ENCODE measurements around the gene CIDEB. TPM values are rescaled to one million over a fixed set of nuclear protein-coding genes. Genes with fewer than 3 reads are reported as not detected.
A peak's percentile ranks its signal among the peaks of the same experiment; 100 is the strongest.

CIDEB gene
- total and polyA plus RNA-seq, 9 of the 15 experiments (the other 6 are each of a cell fraction or from before 2014, with no cell fraction given): 0.03 to 0.35 (median 0.09) TPM; not detected in 3

- TF ChIP-seq RBM25 (IDR thresholded peaks at IDR 0.05; ENCODE audit: low read depth, low read length, severe bottlenecking): no peak
- TF ChIP-seq ZNF444 (CRISPR knock-in tag; IDR thresholded peaks at IDR 0.05): no peak
- TF ChIP-seq PATZ1 (CRISPR knock-in tag; IDR thresholded peaks at IDR 0.05; ENCODE audit: borderline replicate concordance): no peak
- no peak for TF ChIP-seq PCBP2 (IDR thresholded peaks at IDR 0.05; ENCODE audit: low read depth, low read length, poor library complexity, severe bottlenecking)
- no peak for TF ChIP-seq PREB (CRISPR knock-in tag; IDR thresholded peaks at IDR 0.05)
- no peak for TF ChIP-seq NFATC3 (IDR thresholded peaks at IDR 0.05)
- TF ChIP-seq ZNF133 (CRISPR knock-in tag; IDR thresholded peaks at IDR 0.05): no peak
- no peak for TF ChIP-seq KLF6 (CRISPR knock-in tag; IDR thresholded peaks at IDR 0.05; ENCODE audit: borderline replicate concordance)
- no peak for TF ChIP-seq ZNF408 (CRISPR knock-in tag; IDR thresholded peaks at IDR 0.05; ENCODE audit: low read depth)
- TF ChIP-seq SIN3A (IDR thresholded peaks at IDR 0.05; ENCODE audit: borderline replicate concordance in 2 of 2, control insufficient read depth in 1 of 2, low read depth in 2 of 2, low read length in 2 of 2): peak in 1 of 2 experiments; percentile 79; a peak in 1 of 4 replicates
- 0 out of 2 replicates have a peak, but pooled peaks have one; percentile 39 for TF ChIP-seq POLR2AphosphoS5 (IDR thresholded peaks at IDR 0.05; ENCODE audit: control insufficient read depth, insufficient read depth, low read depth, low read length)
- no peak for TF ChIP-seq ARNT (IDR thresholded peaks at IDR 0.05)
- TF ChIP-seq FOXM1 (IDR thresholded peaks at IDR 0.05; ENCODE audit: low read depth): no peak
- TF ChIP-seq FOXM1 (CRISPR knock-in tag; IDR thresholded peaks at IDR 0.05; ENCODE audit: low read depth): 0 out of 2 replicates have a peak, but pooled peaks have one; percentile 50
- peak; percentile 87 for TF ChIP-seq MYC (IDR thresholded peaks at IDR 0.05; ENCODE audit: low read depth, low read length)
- TF ChIP-seq MYC (CRISPR knock-in tag; IDR thresholded peaks at IDR 0.05; ENCODE audit: borderline replicate concordance, low read depth): 0 out of 2 replicates have a peak, but pooled peaks have one; percentile 23
- no peak for TF ChIP-seq NFE2L1 (tag; IDR thresholded peaks at IDR 0.05; ENCODE audit: borderline replicate concordance, low read depth)
- no peak for TF ChIP-seq MCM7 (IDR thresholded peaks at IDR 0.05)
- TF ChIP-seq BACH1 (tag; IDR thresholded peaks at IDR 0.05): no peak
- TF ChIP-seq PHB (CRISPR knock-in tag; IDR thresholded peaks at IDR 0.05): no peak
- TF ChIP-seq ZNF395 (CRISPR knock-in tag; IDR thresholded peaks at IDR 0.05): no peak
- no peak for TF ChIP-seq TAF7 (tag; IDR thresholded peaks at IDR 0.05)
- no peak for TF ChIP-seq DACH1 (IDR thresholded peaks at IDR 0.05; ENCODE audit: partially characterized antibody)
- TF ChIP-seq ZNF668 (CRISPR knock-in tag; IDR thresholded peaks at IDR 0.05): no peak
- no peak for TF ChIP-seq CREBBP (IDR thresholded peaks at IDR 0.05; ENCODE audit: low read depth, low read length)
- TF ChIP-seq TGIF2 (CRISPR knock-in tag; IDR thresholded peaks at IDR 0.05): no peak
These were observed 36.5 kb downstream of the CIDEB start, which contains the start of gene RABGGTA (continued) for GRCh38 chr14:24271134-24271833.

Data from K562 (cell line).